ENCODE data around the gene SLC17A9.

SLC17A9 gene, protein sequence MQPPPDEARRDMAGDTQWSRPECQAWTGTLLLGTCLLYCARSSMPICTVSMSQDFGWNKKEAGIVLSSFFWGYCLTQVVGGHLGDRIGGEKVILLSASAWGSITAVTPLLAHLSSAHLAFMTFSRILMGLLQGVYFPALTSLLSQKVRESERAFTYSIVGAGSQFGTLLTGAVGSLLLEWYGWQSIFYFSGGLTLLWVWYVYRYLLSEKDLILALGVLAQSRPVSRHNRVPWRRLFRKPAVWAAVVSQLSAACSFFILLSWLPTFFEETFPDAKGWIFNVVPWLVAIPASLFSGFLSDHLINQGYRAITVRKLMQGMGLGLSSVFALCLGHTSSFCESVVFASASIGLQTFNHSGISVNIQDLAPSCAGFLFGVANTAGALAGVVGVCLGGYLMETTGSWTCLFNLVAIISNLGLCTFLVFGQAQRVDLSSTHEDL

DNA sequence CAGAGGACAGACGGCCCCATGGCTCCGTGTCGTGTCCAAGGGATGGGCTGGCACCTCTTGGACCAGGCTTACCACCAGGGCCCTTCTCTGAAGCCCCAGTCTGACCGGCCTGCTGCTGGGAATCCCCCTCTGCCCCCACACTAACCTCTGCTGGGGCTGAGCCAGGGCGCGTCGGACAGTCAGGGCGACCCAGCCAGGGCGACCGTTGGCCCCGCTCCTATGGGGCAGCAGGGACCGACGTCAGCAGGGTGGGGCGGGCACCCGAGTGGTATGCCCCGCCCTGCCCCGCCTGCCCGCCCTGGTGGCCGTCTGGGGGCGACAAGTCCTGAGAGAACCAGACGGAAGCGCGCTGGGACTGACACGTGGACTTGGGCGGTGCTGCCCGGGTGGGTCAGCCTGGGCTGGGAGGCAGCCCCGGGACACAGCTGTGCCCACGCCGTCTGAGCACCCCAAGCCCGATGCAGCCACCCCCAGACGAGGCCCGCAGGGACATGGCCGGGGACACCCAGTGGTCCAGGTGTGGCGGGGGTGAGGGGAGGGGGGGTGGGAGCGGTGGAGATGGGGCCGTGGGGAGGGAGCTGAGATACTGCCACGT, at the start of gene SLC17A9:
TSS of gene SLC17A9 (plus strand) at position 337 of the 595 bp plus-strand sequence. CDS start at position 459, 122 bp downstream.
- in situ Hi-C loops (cut with MboI; ENCODE audit: low sequenced_read_pairs) = no loop called here

DNA sequence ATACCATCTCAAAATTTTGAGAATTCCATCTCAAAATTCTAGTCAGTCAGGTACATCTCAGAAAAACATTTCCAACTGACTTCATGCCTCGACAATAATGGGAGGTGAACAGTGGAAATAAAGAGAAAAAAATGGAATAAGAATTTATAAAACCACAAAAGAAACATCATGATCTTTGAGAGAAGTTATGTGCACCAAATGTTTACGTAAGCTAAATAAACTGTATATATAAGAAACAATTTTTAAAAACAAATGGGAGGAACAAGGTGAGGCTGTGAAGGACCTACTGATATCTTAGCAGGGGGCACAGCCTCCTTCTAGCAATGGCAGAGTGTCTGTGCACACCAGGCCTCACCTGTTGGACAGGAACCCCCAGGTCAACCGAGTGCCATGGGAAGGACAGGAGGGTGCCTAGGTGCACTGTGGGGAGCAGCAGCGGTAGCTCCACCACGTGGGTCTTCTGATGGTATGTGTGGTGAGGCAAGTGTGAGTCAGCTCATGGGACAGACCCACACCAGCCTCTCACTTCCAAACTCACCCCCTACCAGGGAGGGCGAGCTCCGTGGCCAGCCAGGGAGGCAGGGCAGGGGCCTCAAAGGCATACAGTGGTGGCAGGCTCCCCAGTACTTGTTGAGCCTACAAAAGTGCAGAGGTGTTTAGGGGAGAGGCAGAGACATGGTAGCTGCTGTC, 49.4 kb upstream of the SLC17A9 start:
- in situ Hi-C loops (cut with MboI; ENCODE audit: low sequenced_read_pairs) = no loop called here

DNA sequence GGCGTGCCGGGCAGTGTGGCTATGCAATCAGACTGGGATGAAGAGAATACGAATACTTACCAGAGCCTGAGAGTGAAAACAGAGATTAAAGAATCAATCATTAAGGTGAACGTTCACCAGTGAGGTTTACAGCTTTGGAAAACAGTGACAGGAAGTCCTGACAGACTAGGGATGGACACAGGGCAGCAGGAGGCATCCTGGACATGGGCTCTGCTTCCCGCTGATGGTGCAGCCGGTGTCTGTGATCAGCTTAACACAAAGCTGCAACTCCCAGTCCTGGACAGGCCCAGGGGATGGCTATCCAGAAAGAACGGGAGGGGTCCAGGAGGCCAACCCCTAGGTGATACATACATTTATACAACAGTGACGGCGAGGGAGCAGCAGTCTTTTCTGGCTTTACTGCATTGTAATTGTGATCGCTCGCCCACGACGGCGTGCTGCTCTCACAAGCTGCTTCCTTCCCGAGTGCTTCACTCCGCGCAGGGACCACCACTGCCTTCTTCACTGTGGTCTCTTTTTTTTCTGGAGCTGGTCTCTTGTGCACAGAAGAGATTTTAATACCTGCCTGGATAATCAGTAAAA, 46.9 kb upstream of the SLC17A9 start:
- in situ Hi-C loops (cut with MboI; ENCODE audit: low sequenced_read_pairs) = no loop called here

DNA sequence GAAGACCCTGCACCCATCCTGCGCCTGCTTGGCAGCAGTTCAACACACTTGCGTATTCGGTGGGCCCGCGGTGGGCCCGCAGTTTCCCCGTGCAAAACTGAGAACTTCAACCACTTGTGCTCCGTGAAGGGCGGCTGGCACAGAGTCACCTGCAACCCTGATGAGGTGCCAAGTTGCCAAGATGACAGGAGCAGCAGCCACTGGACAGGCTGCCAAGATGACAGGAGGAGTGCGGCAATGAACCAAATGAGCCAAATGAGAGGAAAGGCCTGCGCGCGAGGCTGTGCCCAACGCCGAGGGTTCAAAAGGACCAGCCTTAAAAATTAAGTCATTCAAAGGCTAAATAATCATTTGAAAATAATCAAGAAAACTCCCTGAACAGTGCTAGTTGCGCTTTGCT, 46.3 kb upstream of the SLC17A9 start:
- in situ Hi-C loops (cut with MboI; ENCODE audit: low sequenced_read_pairs) = no loop called here

DNA sequence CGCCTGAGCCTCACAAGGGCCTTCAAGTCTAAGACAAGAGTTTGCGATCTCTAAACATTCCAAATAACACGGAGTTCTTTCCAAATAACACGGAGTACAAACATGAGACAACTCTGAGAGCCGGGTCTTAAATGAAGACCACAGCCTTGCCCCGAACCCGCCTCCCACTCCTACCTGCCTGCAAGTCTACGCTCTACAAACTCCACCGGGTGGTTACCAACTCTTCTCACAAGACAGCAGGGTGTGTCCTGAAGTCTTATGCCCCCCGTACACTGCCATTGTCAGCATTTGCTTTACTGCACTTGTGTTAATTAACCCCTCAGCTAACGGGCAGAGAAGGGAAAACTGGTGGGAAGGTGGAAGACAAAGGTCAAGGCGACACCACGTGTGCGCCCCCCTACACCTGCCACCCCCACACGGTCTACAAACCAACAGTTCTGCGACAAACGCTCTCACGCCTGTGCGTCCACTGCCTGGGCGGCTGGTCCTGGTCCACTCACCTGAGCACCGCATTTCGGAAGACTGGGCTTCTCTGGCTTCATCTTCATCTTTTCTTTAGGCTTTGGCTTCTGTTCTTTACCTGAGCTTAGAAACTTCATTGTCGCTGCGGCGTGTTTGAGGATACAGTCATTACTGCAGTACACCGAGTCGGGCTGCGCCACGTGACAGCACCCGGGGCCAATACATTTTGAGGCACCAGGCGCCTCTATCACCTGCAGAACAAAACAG, 45.7 kb upstream of the SLC17A9 start:
- in situ Hi-C loops (cut with MboI; ENCODE audit: low sequenced_read_pairs) = no loop called here

DNA sequence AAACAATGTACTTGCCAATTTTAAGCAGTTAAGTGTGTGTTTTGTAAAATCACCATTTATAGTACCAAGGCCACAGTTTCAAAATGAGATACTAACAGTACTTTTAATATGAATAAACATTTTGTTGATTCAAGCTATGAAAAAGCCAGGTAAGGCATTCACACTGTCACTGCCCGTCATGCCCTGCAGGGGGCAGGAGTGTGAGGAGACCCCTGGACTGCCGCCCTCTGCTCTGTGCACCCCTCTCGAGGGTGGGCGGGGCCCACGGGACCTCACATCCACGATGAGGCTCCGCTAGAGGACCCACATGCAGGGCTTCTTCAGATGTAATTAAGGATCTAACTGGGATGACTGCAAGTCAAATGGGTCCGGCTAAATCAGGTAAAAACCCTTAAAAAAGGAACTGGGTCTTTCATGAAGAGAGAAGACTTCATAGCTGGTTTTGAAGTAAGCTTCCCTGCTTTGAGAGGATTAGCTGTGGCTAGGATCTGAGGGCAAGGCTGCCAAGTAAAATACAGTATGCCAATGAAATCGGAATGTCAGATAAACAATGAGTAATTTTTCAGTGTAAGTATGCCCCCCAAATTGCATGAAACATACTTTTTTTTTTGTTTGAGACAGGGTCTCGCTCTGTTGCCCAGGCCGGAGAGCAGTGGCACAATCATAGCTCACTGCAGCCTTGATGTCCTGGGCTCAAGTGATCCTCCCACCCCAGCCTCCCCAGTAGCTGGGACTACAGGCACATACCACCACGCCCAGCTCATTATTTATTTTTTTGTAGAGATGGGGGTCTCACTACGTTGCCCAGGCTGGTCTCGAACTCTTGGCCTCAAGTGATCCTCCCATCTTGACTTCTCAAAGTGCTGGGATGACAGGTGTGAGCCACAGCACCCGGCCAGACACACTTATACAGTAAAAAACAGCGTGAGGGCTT, 44.9 kb upstream of the SLC17A9 start:
- in situ Hi-C loops (cut with MboI; ENCODE audit: low sequenced_read_pairs) = no loop called here

DNA sequence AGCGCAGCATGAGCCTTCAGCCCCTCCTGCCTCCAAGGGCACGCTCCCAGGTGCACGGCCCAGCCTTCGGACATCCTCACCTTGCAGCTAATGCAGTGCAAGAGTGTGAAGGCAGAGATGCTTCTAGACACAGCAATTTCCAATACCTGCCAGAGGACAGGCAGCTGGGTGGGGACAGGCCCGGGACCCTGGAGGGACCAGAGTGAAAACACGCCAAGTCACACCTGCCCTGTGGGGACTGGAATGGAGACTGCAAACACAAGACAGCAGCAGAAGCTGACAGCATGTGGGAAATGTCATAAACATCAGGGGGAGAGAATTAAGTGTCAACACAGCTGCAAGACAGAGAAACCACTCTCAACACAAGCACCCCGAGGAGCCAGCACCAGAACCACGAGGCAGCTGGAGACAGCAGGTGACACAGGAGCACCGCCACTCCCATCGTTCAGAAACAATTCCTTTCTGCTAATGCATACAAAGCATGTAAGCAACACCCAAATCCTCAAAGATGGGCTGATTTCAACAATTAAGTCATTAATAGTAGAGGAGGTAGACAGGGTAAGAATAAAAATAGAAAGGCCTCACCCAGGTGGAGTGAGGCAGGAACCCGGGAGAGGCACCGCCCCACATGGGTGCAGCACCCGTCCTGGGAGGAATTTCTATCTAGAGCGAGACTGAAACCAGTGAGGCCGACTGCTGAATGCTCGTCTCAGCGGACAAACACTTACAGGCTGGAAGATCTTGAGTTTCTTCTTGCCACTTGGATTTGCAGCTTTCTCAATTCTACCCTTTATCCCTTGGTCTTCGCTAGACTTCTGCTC, 43.3 kb upstream of the SLC17A9 start:
- in situ Hi-C loops (cut with MboI; ENCODE audit: low sequenced_read_pairs) = no loop called here

DNA sequence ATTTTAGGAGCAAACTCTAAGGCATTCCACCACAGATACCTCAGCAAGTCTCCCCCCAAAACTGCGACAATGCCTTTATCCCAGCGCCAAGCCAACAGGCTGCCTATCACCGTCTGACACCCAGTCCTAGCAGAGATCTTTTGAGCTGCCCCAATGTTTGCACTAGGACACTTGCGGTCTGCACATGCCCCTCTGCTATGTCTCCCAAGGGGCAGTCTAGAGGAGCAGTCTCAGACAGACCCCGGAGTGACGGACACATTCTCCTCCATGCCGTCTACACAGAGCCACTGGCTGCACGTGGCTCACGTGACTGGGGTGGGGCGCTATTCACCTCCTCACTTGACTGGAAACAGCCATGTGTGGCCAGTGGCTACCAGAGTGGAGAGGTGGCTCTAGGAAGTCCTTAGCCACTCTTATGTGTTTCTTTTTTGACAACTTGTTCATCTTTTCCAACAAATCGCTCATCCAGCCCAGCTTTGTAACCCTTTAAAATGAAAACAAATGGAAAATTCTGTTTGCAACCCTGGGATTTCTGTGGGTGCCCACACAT, 42.2 kb upstream of the SLC17A9 start:
- in situ Hi-C loops (cut with MboI; ENCODE audit: low sequenced_read_pairs) = no loop called here

DNA sequence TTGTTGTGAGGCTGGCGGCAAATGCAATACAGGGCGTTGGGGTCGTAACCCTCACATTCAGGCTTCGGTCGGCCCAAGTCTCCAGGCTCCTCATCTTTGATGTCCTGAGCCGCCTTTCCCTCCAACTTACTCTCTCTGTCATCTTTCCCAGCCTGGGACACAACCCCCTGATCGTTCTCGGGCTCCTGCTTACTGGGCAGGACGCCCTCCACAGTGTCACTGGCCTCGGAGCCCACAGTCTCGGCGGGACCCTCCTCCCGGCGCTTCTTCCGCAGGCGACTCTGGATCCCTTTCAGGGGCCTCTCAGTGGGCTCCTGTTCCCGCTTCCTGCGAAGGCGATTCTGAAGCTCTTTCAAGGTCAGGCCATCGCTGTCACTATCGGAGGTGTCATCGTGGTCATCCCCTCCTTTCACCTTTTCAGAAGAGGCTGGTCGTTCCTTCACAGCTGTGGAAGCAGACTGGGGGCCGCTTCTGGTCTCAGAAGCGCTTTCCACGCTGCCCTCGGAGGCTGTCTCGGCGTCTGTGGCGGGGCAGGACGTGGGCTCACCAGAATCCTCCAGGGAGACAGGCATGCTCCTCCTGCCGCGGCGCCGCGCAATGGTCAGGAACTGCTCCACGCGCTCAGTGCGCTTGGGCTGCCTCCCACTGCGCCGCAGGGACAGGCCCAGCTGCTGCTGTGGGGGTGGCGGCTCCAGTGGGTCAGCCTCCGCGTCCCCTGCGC, 41.6 kb upstream of the SLC17A9 start:
- in situ Hi-C loops (cut with MboI; ENCODE audit: low sequenced_read_pairs) = no loop called here

DNA sequence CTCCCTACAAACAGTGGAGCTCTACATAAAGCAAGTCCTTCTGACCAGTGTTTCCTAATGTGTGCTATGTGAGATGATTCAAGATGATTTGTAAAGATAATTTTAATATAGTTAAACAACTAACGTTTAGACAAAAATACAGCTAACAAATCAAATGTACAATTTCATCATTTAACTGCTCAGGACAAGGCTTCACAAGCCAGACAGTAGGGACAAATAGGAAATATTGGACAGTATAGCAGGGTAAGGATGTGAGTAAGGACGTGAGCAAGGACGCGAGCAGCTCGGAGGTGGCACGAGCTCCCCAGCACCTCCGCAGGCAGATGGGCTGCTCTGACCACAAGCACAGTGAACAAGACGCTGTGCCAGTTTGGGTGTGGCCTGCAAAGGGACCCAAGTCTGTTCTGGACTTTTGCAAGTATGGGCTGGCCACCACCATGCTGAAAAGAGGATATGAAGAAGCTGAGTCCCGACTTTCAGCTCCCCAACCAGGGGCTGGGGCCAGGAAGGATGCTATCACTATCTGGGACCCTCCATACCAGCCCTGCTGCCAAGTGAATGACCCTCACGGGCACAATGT, 40.7 kb upstream of the SLC17A9 start:
- in situ Hi-C loops (cut with MboI; ENCODE audit: low sequenced_read_pairs) = no loop called here

DNA sequence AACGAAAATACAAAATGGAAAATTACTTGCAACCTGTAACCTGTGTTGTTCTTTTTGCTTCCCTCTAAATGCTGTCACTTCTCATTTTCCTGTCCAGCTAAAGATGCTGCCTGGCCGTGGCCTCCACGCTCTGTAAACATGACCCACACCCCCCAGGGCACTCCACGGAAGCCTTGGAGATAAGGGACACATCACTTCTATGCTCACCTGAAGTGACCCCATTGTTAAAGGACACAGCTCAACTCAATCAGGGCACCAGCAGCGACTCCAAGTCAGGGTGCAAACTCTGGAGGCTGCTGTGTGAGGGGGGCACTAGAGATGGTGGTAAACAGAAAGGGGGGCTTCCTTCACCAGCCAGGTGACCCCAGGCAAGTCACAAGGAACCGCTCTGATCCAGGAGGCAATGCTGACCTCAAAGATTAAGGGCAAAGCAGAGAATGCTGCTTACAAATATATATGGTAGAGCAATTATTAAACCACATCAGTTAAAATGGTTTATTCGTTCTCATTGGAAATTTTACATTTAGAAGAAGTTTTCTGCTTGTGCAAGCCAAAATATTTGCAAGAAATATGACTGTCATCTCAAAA, 39.4 kb upstream of the SLC17A9 start:
- in situ Hi-C loops (cut with MboI; ENCODE audit: low sequenced_read_pairs) = no loop called here

DNA sequence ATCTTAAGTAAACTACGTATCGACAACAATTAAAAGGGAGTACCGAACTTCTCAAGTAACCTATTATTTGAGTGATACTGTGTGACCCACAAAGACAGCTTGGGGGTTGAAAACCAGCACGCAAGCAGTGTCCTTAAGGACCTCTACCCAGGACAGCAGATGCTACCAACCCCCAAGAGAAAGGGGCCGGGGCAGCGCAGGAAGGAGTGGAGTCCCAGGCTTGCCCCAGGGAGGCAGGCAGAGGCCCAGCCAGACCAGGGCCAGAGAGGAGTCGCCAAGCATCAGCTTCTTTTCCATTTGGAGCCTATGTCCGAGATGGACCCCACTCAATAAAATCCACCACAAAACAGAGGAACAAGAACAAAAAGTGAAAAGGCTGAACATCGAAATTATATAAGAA, 38.1 kb upstream of the SLC17A9 start:
- in situ Hi-C loops (cut with MboI; ENCODE audit: low sequenced_read_pairs) = no loop called here

DNA sequence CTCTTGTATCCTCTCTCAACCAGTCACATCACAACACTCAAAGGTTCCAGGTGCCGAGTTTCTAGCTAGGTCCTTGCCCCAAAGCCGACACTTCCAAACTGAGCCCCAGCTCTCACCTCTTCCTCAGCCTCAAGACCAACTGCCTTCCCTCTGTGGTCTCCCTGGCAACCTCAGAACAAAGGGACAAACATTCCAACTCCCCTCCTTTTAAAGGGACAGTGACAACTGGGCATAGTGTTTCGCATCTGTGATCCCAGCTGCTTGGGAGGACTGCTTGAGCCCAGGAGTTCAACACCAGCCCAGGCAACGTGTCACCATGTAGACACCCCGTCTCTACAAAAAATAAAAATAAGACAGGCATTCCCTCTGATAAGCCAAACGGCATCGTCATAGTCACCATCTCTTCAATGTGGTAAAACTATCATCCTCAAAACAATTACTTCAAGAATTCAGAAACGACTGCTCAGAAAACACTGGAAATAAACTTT, 37.5 kb upstream of the SLC17A9 start:
- in situ Hi-C loops (cut with MboI; ENCODE audit: low sequenced_read_pairs) = no loop called here

DNA sequence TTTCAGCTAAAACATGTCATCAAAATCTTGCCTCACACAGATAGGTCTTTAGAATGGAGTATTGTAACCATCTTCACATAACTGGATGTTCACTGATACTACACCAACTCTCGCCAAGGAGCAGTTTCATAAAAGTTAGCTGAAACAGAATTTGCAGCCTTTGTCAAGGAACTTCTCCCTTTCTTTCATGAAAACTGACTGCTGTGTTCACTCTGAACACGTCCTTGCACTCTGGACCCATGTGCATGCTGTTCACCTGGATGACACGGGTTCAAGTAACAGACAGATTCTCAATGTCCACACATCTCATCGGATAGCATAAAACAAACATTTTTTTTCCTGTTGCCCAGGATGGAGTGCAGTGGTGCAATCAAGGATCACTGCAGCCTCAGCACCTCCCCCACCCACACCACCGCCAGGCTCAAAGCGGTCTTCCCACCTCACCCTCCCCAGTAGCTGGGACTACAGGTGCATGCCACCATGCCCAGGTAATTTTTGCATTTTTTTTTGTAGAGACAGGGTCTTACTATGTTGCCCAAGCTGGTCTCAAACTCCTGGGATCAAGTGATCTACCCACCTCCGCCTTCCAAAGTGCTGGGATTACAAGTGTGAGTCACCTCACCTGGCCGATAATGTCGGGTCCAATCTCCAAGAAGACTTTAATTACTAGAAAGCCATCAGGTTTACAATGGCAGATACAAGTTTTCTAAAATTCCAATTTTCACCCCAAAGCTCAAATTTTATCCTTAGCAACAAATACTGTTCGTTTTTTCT, 35.6 kb upstream of the SLC17A9 start:
- in situ Hi-C loops (cut with MboI; ENCODE audit: low sequenced_read_pairs) = no loop called here

DNA sequence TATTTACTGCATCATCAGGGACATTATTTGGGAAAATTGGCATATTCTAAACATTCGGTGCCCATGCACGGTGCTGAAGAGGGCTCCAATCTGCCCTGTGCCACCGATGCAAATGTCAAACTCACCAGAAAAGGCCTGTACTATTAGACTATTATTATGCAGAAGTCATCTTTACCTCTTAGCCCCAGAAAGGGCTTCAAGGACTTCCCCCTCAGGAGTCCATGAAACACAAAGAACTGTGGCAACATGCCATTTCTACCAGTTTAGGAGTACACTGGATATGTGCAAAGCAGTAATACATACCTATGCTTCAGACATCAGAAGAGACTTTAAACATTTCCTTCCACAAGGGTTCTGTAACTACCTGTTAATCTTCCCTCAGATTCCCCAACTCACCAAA, 34.8 kb upstream of the SLC17A9 start:
- in situ Hi-C loops (cut with MboI; ENCODE audit: low sequenced_read_pairs) = no loop called here

DNA sequence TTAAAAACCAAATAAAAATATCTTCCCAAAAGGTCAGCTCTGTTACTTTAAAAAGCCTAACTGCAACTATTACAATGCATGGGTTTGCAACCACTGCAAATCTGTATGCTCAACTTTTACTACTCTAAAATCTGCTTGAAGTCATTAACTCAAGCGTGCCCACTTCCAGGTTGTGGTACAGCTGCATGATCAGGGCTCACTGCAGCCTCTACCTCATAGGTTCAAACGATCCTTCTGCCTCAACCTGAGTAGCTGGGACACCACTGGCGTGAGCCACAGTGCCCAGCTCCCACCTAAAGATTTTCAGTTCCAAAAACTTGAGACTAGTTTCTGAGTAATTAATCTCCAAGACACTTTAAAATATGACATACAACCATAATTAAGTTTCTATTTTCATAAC, 34.4 kb upstream of the SLC17A9 start:
- in situ Hi-C loops (cut with MboI; ENCODE audit: low sequenced_read_pairs) = no loop called here

Measured in hTERT RPE-1 (cell line).